Stimulated activated CD4-positive, alpha-beta T cell treated with anti-CD3 and anti-CD28 coated beads, Interleukin-4, amount 100 ng/mL, for 1 hour (primary cell): ENCODE measurements around the gene CRYGB.
"Not testable (repeated sequence)": the region's sequence is repeated elsewhere in the genome, so short reads cannot be mapped to it uniquely, and the experiment has no call there.

ENCODE experiments used
- DNase-seq: peaks from one replicate; pipeline ENCODE4 v3.0.0-alpha.2; 2020

The CRYGB gene

DNA sequence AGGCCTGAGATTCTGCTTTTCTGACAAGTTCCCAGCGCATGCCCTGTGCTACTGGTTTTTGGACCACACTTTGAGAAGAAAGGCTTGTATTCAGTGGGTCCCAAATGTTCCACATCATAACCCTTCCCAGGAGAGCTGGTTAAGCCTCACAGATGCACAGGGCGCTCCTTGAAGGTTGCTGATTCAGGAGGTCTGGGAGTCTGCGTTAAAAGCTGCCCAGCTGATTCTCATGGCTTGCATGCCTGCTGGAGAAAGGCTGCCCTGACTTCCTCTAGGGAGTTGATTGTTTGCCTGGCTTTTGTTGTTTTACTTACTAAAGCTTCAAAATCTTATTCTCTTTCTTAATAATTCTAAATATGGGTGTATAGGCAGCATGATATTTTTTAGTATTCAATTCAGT is 42.3 kb downstream of the CRYGB start:
- no peak for DNase-seq

DNA sequence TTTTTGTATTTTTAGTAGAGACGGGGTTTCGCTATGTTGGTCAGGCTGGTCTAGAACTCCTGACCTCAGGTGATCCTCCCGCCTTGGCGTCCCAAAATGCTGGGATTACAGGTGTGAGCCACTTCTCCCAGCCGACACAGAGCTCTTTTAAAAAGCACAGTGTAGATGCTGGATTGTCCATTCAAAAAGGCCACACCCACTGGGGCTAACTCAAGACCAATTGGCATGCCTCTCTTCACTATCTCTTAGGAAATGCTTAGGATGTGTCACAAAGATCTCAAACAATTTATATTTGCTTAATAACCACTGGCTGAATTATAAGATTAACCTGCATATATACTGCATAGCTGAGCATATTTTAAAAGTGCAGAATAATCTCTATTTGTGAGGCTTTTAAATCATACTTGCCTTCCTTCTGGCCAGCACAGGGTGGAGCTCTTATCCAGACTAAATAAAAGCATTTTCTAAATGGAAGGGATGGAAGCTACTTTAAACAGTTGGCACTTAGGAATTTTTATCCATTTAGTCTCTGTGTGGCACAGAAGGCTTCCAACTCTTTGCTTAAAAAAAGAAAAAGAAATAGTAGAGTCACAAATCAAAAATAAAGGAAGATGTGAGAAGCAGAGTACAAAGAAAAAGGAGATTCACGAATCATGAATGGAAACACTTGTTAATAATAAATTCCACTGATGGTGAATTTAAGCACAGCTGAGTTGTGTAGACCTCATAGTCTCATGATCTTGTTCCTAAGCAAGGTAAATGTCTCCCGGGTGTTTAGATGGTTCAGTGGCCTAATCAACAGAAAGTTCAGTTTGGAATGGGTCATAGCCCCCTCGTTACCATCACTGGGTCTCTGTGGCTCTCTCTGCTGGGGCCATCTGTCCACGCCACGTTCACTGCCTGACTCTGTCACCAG is 44.0 kb downstream of the CRYGB start:
- DNase-seq: no peak

DNA sequence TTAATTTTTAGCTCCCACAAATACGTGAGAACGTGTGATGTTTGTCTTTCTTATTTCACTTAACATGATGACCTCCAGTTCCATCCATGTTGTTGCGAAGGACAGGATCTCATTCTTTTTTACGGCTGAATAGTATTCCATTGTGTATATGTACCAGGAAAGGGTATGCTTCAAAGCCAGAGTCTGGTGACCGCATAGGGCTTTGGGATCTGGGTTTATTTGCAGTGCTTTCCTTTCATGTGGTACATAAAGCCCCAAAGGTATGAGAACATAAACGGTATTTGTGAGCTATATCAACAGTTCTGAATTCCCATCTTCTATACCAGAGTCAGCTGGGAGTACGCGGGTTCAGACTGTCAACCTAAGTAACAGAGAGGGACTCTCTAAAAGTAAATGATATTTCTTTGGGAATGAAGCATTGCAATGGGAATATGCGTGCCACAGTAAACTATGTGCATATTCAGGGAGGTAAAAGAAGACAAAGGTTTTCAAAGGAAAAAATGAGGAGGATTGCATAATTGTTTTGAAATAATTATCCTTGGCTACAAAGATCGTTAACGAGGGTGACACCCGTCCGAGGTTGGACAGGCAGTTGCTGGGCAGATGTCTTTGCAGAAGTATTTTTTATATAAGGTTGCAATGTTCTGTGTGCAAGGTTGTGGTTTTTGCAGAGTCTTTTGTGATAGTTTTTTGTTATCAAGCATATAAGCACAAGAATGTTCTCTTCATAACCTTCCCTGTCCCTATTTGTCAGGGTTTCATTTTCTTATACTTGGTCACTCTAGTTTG is 46.1 kb downstream of the CRYGB start:
- DNase-seq: no peak

DNA sequence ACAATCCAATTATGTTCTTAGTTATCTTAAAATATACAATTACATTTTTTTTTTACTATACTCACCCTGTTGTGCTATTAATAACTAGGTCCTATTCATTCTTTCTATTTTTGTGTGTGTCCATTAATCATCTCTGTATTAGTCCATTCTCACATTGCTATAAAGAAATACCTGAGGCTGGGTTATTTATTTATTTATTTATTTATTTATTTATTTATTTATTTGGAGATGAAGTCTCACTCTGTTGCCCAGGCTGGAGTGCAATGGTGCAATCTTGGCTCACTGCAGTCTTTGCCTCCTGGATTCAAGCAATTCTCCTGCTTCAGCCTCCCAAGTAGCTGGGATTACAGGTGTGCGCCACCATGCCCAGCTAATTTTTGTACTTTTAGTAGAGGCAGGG is 47.3 kb downstream of the CRYGB start:
- DNase-seq: not testable (repeated sequence)

DNA sequence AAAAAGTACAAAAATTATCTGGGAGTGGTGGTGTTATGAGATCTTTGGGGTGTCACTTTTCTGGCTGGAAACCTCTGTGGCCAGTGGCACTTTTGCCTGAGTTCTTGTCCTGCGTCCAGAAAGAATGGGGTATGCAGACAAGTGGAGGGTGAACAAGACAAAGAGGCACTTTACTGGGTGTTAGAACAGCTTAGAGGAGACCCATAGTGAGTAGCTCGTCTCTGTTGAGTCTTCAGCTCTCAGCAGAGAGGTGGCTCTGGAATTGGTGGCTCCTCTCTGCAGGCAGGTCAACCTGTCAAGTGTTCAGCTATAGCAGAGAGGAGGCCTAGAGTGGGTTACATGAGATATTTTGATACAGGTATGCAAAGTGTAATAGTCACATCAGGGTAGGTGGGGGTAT is 47.7 kb downstream of the CRYGB start:
- no peak for DNase-seq

DNA sequence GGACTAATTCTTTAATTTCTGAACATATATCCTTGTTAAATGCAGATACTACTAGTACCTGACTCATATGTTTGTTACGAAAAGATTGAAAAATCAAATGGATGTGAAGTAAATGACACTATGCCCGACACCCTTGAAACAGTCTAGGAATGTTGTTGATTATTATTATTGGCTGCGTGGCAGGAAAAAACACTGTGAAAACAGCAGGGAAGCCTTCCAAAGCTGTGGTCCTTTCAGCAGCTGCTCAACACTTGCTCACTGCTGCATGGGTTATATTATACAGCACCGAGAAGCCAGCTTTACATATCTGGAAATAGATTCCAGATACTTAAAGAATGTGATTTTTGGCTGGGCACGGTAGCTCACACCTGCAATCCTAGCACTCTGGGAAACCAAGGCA is 48.2 kb downstream of the CRYGB start:
- no peak for DNase-seq

DNA sequence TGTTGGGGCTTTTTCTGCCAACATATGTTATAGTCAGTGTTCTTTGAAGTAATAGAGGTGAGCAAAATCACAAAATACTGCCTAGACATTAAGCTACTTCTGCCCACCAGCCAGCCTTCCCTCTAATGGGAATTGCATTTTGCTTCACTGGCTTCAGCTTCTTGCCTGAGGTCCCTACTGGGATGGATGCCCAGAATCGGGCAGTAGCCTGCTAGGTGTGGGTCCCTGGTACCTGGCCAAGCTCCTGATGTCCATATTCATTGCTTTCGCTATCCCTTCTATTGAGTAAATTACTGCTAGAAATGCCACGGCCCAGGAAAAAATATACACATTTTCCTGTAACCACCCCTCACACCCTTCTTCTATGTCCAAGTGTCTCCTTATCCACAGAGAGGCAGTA is 48.6 kb downstream of the CRYGB start:
- no peak for DNase-seq

DNA sequence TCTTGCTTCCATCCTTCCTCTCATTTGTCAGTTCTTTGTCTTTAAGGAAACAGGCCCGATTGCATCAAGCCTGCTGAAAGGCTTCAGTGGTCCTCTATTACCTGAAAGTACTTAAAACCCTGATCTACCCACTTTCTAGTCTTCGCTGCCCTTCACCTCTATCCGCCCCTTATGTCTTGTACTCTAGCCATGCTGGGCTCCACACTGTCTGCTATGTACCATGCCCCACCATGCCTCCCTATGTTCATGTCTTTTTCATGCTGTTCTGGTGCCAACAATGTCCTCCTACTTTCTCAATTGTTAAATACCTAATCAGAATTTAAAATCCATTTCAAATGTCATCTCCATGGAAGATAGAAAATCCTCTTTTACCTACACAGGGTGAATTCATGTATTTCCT is 49.9 kb downstream of the CRYGB start:
- DNase-seq: no peak

DNA sequence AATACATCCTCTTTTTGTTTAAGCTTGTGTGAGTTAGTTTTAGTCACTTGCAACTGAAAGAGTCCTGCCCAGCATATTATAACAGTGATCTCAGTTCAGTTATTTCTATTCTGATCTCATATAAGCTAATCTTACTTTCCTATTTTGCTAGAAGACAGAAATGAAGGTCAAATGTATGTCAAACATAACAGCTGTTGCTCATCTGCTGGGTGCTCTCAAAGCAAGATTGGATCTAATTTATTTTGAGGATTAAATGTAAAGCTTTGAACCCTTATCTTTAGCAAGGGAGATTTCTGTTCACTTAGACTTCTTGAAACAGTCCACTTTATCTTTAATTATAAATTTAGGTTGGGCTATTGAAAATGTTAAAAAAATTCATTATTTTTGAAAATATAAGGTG is 52.8 kb downstream of the CRYGB start:
- DNase-seq: no peak
